22Rv1 (cell line): ENCODE results near the gene HIC1.

ENCODE experiments used
- H3K27ac ChIP-seq: fragments of 450-650 bp; 2 replicates; pipeline ENCODE4 v1.5.1; 2017
- ZFX ChIP-seq: fragments of 450-650 bp; IDR thresholded peaks from 2 replicates; pipeline ENCODE4 v1.6.1; 2017; ENCODE audit warnings: antibody characterized with exemption, borderline replicate concordance
- TF ChIP-seq, protein P1 (sequence below): fragments of 450-650 bp; IDR thresholded peaks from 2 replicates; pipeline ENCODE4 v1.5.1; 2017; ENCODE audit warnings: mild to moderate bottlenecking

HIC1 gene

DNA sequence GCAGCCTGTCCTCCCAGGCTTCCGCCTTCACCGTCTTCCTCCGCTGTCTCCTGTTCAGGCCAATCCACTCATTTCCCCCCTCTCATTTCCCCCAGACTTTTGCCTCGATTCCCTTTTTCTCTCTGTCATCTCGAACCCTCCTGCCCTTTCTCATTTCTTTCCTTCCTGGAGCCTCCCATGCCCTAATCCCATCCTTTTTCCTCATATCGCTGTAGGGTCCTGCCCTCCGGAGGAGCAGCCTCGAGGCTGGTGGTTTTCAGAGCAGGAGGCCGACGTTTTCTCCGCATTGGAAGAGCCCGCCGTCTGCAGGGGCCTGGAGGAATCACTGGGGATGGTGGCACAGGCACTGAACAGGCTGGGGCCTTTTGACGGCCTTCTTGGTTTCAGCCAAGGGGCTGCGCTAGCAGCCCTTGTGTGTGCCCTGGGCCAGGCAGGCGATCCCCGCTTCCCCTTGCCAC is 12.5 kb upstream of the HIC1 start:
- H3K27ac ChIP-seq, result peak overlapping the region; percentile 89
- no peak for TF ChIP-seq ZFX
- TF ChIP-seq, protein P1, sequence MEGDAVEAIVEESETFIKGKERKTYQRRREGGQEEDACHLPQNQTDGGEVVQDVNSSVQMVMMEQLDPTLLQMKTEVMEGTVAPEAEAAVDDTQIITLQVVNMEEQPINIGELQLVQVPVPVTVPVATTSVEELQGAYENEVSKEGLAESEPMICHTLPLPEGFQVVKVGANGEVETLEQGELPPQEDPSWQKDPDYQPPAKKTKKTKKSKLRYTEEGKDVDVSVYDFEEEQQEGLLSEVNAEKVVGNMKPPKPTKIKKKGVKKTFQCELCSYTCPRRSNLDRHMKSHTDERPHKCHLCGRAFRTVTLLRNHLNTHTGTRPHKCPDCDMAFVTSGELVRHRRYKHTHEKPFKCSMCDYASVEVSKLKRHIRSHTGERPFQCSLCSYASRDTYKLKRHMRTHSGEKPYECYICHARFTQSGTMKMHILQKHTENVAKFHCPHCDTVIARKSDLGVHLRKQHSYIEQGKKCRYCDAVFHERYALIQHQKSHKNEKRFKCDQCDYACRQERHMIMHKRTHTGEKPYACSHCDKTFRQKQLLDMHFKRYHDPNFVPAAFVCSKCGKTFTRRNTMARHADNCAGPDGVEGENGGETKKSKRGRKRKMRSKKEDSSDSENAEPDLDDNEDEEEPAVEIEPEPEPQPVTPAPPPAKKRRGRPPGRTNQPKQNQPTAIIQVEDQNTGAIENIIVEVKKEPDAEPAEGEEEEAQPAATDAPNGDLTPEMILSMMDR, result no peak

DNA sequence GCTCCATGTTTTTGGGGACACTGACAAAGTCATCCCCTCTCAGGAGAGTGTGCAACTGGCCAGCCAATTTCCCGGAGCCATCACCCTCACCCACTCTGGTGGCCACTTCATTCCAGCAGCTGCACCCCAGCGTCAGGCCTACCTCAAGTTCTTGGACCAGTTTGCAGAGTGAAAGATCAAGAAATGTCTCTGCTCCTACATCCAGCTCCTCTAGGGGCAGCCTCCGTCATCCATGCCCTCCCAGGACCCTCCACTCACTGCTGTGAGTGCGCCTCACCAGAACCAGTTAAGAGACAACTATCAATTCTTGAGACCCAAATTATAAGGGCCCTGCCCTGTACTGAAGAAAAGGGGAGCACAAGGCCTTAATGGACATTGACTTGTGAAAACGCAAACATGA is 12.0 kb upstream of the HIC1 start:
- TF ChIP-seq, protein P1, result no peak
- TF ChIP-seq ZFX, result no peak
- peak overlapping the region; percentile 89 for H3K27ac ChIP-seq

DNA sequence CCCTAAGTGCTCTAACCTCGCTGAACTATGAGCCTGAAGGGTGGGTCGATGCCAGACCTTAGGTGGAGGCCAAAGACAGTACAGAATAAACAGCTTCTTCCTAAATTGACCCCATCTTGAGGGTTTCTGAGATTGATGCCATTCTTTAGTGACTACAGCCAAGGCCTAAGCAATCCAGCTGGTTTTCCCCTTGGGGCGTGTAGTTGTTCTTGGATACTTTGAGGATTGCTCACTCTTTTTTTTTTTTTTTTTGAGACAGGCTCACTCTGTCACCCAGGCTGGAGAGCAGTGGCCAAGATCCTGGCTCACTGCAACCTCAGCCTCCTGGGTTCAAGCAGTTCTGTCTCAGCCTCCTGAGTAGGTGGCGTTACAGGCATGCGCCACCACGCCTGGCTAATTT is 11.1 kb upstream of the HIC1 start:
- no peak for TF ChIP-seq ZFX
- TF ChIP-seq, protein P1, result no peak

GRCh38 chr17:2044263-2044894 is 10.5 kb upstream of the HIC1 start:
- no peak for TF ChIP-seq ZFX
- TF ChIP-seq, protein P1, result no peak
- H3K27ac ChIP-seq, result peak overlapping the region; percentile 89

More for the DNA sequence above, 11.1 kb upstream of the HIC1 start:
- peak overlapping the region; percentile 89 for H3K27ac ChIP-seq

- H3K27ac ChIP-seq, result no peak overlapping the region
- TF ChIP-seq, protein P1, result no peak
- no peak for TF ChIP-seq ZFX
Measured at GRCh38 chr17:2047590-2047989, 7.3 kb upstream of the HIC1 start.

- TF ChIP-seq ZFX, result no peak
- TF ChIP-seq, protein P1, result no peak
- peak overlapping the region; percentile 88 for H3K27ac ChIP-seq
Measured at GRCh38 chr17:2048805-2049204, 6.1 kb upstream of the HIC1 start.
